HTR-8/SVneo (cell line): ENCODE measurements around the gene DHRS2.

Experiments used
- DNase-seq: peaks from one replicate; pipeline ENCODE4 v3.0.0; 2011; ENCODE audit warnings: low spot score, mixed read lengths; ENCODE audit not compliant: insufficient read length
- FAIRE-seq: peaks from 2 replicates; lab custom pipeline; 2011; peaks lifted over from hg19 to GRCh38; lab: Jason Lieb, UNC

DHRS2 gene

GRCh38 chr14:23645812-23646647 lies 9.9 kb downstream of the DHRS2 start:
- DNase-seq = no peak

GRCh38 chr14:23646648-23647549 lies 10.7 kb downstream of the DHRS2 start:
- DNase-seq (no peak), FAIRE-seq (no peak)

More at GRCh38 chr14:23645812-23646647, 9.9 kb downstream of the DHRS2 start:
- FAIRE-seq = no peak

GRCh38 chr14:23647619-23648018 lies 11.5 kb downstream of the DHRS2 start:
- FAIRE-seq = no peak
- no peak for DNase-seq

GRCh38 chr14:23648764-23649460 lies 12.7 kb downstream of the DHRS2 start:
- FAIRE-seq (no peak), DNase-seq (no peak)

- FAIRE-seq (no peak), DNase-seq (no peak)
Measured at GRCh38 chr14:23650506-23650905, 14.3 kb downstream of the DHRS2 start.

- FAIRE-seq (no peak), DNase-seq (no peak)
Measured at GRCh38 chr14:23653051-23653450, 16.9 kb downstream of the DHRS2 start.

- FAIRE-seq (no peak), DNase-seq (no peak)
Measured at GRCh38 chr14:23654231-23654630, 18.1 kb downstream of the DHRS2 start.

GRCh38 chr14:23657959-23658470 lies 21.9 kb downstream of the DHRS2 start:
- no peak for DNase-seq
- no peak for FAIRE-seq

- no peak for FAIRE-seq
- no peak for DNase-seq
Measured at GRCh38 chr14:23660290-23661226, 24.4 kb downstream of the DHRS2 start.

- FAIRE-seq = no peak
- DNase-seq = no peak
Measured at GRCh38 chr14:23661542-23661941, 25.4 kb downstream of the DHRS2 start.

- no peak for DNase-seq
- no peak for FAIRE-seq
Measured at GRCh38 chr14:23663127-23663526, 27.0 kb downstream of the DHRS2 start.

- FAIRE-seq = no peak
- no peak for DNase-seq
Measured at GRCh38 chr14:23663711-23664110, 27.5 kb downstream of the DHRS2 start.

- DNase-seq = no peak
- no peak for FAIRE-seq
Measured at GRCh38 chr14:23664207-23664885, 28.2 kb downstream of the DHRS2 start.

GRCh38 chr14:23665302-23666016 lies 29.3 kb downstream of the DHRS2 start:
- FAIRE-seq (no peak), DNase-seq (no peak)

- DNase-seq (no peak), FAIRE-seq (no peak)
Measured at GRCh38 chr14:23667134-23667533, 31.0 kb downstream of the DHRS2 start.

GRCh38 chr14:23669441-23669840 lies 33.3 kb downstream of the DHRS2 start:
- DNase-seq (no peak), FAIRE-seq (no peak)

- FAIRE-seq (no peak), DNase-seq (no peak)
Measured at GRCh38 chr14:23670481-23670880, 34.3 kb downstream of the DHRS2 start.

- DNase-seq (no peak), FAIRE-seq (no peak)
Measured at GRCh38 chr14:23672200-23672599, 36.0 kb downstream of the DHRS2 start.
